GM19438 (cell line): ENCODE data around the gene ADK.
"Not testable (repeated sequence)": the region's sequence is repeated elsewhere in the genome, so short reads cannot be mapped to it uniquely, and the experiment has no call there.

Source experiments
- ATAC-seq: cut with Tn5 transposase; IDR thresholded peaks from one replicate; pipeline ENCODE4 v1.9.1; 2021; ENCODE audit warnings: low read depth; ENCODE audit not compliant: unreplicated experiment

ADK gene

DNA sequence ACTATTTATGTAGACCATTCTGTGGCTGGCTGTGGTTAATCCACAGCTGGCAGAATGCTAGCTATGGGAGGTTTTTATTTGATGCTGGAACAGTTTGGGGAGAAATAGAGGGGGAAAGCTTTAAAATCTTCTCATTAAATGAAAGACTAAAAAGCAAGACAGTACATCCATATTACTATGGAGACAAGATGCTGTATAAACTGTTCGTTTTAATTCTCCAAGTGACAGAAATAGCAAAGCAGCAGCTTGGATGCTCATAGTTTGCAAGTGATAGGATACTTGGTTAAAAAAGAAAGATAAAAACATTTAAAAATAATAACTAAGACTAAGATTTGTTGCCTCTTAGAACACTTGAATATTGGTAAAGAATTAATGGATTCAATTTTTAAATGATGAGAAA lies 370.5 kb downstream of the ADK start:
- ATAC-seq: no peak

DNA sequence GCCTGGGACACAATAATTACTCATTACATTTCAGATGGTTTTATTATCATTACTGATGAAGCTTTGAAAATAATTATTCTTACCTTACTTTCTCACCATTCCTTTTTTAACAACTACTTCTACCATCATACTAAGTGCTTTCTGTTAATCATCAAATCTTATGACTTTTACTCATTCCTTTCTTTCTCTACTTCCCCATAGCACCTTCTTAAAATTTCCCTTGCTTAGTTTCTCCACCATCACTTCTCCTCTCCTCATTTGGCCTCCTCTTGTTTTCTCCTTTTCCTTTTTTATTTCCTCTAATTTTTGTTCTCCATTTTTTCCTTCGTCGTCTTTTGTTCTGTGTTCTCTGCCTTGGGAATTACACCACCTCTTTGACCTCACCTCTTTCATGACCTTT lies 372.2 kb downstream of the ADK start:
- ATAC-seq: no peak

DNA sequence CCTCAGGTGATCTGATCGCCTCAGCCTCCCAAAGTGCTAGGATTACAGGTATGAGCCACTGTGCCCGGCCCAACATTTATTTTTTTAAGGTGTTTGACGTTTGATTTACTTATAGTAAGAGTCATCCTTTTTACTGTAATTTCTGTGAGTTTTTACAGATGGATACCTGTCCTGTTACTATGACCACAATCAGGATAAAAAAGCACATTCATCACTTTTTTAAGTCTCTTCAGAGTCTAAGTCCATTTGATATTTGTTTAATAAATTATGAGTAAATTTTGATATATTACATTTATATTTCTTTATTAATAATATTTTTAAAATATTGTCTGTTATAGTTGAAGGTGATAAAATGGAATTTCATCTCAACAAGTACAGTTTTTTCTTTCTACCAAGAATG lies 374.9 kb downstream of the ADK start:
- no peak for ATAC-seq

DNA sequence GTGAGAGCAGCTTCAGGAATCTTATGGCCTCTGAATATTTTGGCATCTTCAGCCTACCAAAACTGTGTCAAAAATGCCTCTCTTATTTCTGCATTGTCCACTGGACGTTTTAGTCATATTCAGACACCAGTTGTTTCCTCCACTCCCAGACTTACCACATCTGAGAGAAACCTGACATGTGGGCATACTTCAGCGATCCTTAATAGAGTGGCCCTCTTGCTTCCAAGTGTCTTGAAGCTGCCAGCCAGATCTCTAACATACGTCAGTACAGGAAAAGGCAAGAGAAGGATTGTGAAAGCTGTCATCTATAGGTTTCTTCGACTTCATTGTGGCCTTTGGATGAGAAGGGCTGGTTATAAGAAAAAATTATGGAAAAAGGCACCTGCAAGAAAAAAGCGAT lies 376.6 kb downstream of the ADK start:
- not testable (repeated sequence) for ATAC-seq

DNA sequence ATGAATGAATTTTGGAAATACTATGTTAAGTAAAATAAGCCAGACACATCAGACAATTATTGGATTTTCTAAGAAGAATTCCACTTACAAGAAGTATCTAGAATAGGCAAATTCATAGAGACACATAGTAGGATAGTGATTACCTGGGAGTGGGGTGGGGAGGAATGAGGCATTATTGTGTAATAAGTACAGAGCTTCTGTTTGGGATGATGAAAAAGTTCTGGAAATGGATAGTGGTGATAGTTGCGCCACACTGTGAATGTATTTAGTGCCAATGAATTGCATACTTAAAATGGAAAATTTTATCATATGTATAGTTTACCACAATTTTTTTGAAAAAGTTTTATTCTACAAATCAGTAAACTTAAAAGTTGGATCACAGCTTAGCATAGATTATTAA lies 378.2 kb downstream of the ADK start:
- no peak for ATAC-seq

DNA sequence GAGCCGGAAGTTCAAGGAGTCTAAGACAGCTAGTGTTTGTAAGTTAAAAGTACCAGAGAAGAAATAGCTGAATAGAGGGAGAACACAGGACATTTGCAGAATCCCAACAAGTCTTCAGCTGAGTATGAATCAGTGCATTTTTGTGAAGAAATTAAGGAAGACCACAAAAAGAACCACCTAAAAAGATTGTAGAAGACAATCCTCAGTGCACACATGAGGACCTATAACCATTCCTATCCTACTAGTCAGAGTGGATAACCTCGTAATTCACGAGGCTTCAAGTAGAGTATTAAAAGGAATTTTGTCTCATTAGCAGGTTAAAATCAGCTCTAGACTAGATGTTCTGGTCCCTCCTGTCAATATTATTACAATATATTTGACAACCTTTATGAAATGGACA lies 380.0 kb downstream of the ADK start:
- no peak for ATAC-seq

DNA sequence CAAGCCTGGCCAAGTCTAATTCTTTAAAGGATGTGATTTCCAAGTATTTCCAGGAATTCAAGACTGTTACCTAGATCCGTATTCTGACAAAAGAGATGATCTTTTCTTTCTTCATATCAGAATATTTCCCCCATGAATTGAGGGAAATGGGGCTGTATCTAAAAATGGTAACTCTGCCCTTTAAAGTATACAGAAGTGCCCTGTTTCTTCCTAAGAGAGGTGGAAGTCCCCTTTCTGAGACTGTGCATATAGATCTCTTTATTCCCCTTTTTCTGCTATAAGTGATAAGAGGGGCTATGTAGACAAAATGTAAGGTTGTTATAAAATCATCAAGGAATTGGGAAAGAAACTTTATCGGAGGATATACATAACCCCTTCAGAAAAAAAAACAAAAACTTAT lies 388.3 kb downstream of the ADK start:
- no peak for ATAC-seq

DNA sequence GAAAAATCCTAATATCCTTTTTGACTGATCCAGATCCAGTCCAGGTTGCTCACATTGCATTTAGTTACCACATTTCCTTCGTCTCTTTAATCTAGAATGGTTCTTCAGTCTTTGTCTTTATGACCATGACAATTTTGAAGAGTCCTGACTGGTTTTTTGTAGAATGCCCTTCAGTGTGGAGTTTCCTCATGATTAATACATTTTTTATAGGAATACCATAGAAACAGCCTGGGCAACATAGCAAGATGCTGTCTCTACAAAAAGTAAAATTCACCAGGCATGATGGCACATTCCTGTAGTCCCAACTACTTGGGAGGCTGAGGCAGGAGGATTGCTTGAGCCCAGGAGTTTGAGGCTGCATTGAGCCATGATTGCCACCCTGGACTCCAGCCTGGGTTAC lies 390.4 kb downstream of the ADK start:
- no peak for ATAC-seq

DNA sequence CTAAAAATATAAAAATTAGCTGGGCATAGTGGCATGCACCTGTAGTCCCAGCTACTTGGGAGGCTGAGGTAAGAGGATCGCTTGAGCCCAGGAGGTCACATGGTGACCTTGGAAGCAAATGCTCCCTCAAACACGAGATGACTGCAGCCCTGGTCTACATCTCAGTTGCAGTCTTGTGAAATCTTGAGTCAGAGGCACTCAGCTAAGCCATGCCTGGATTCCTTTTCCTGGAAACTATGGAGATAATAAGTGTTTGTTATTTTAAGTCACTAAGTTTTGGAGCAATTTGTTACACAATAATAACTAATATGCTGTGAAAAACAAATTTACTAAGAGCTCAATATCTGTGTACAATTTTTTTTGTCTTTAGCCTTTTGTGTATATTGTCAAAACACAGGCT lies 391.1 kb downstream of the ADK start:
- no peak for ATAC-seq

DNA sequence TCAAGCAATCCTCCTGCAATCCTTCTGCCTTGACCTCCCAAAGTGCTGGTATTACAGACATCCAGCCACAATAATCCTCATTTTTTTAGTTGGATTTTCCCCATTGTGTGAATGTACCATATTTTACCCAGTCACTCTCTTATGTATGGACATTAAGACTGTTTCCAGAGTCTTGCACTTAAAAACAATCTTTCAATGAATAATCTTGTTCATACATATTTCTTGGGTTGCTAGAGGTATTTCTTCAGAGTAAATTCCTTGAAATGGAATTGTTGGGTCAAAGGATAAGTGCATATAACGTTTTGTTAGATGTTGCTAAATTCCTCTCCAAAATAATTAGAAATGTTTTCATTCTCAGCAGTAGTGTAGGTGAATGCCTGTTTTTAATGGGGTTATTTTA lies 392.3 kb downstream of the ADK start:
- no peak for ATAC-seq

DNA sequence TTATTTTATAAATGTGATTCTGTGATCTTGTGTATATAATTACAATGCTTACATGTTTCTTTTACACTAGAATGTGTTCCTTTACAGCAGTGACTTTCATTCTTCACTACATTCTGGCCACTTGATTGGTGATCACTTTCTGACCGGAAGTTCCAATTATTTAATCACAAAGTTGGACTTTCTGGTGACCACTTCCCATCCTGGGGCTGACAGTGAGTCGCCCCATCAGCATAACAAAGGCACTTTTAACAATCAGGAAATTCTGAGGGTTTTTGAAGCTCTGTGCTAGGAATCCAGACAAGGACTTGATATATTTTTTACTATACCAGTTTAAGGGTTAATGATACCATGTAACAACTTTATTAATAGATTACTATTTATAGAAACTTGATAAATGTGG lies 393.1 kb downstream of the ADK start:
- ATAC-seq: no peak

DNA sequence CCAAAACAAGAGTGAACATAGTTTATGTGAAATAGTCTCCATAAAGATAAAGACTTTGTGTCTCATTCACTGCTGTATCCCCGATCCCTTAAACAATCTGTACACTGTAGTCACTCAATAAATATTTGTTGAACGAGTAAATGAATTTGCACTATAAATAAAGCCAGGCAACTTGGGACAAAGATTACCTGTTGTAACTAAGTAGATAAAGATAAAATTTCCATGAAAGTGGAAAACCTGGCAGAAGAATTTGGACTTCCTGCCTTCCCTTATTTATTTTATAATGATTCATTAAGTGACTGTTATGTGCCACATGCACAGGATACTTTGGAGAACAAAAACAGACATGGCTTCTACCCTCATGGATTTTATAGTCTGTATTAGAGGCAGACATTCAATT lies 397.7 kb downstream of the ADK start:
- ATAC-seq: no peak

DNA sequence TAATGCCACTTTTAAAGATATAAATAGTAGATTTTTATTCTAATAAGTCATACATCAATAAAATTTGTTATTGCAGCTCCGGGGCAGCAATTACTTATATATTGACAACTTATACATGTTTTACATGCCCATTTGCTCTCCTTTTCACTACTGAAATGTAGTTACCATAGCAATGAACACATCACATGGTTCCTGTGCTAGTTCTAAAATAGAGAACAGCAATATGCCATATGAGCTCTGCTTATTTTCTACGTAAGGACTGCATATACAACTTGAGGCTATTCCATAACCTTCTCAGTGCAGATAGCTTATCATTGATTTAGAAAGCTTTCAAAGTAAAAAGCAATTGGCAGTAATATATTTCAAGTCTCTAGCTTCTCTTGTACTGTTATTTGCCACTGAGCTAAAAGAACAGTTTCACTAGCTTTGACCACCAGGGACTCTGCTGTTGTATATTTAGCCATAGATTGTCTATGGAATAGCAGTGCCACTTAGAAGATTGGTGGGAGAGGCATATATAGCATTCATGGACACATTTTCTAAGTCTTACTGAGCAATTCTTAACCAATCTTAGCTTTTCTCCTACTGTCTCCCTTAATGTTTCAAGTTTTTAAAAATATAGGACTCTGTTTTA lies 405.2 kb downstream of the ADK start:
- no peak for ATAC-seq

DNA sequence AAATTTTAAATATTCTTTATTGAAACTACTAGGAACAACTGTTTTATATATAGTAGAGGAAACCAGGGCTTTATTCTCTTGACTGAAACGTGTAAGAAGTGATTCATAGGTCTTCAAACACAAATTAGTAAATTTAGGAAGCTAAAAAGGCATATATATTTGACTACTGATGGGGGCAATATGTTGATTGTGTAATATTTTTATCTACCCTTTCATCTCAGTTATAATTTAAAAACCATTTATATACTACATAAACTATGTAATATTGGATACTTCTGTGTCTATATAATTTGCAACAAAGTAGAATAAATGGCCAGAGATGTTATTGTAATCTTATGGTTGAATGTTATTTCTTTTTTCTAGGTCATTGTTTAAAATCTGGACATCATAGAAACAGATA lies 406.1 kb downstream of the ADK start:
- no peak for ATAC-seq

DNA sequence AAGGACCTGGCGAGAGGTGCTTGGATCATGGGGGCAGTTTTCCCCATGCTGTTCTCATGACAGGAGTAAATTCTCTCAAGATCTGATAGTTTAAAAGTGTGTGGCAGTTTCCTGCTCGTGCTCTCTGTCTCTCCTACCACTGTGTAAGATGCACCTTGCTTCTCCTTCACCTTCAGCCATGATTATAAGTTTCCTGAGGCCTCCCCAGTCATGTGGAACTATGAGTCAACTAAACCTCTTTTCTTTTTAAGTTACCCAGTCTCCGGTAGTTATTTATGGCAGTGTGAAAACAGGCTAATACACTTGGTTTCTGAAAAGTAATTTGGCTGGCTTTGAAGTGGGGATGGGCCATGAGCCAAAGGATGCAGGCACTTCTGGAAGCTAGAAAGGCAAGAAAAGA lies 407.4 kb downstream of the ADK start:
- ATAC-seq: no peak

DNA sequence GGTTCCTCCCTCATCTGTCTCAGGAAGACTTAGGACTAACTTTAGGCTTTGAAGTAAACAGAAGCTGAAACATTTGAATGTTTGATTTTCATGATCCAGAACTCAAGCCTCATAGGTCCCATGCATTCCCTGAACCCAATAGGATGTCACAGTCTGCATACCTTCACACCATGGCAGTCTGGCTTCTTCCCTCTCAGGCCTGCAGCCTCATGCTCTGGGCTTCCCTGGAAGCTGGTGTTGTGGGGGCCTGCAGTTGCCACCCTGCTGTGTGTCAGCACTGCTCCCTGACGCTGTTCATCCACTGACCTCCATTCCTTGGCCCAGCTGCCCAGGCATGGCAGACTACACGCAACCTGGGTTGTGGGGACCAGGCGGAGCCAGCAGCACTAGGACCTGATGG lies 407.9 kb downstream of the ADK start:
- no peak for ATAC-seq

DNA sequence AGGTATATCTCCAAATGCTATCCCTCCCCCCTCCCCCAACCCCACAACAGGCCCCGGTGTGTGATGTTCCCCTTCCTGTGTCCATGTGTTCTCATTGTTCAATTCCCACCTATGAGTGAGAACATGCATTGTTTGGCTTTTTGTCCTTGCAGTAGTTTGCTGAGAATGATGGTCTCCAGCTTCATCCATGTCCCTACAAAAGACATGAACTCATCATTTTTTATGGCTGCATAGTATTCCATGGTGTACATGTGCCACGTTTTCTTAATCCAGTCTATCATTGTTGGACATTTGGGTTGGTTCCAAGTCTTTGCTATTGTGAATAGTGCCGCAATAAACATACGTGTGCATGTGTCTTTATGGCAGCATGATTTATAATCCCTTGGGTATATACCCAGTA lies 417.9 kb downstream of the ADK start:
- ATAC-seq: not testable (repeated sequence)

DNA sequence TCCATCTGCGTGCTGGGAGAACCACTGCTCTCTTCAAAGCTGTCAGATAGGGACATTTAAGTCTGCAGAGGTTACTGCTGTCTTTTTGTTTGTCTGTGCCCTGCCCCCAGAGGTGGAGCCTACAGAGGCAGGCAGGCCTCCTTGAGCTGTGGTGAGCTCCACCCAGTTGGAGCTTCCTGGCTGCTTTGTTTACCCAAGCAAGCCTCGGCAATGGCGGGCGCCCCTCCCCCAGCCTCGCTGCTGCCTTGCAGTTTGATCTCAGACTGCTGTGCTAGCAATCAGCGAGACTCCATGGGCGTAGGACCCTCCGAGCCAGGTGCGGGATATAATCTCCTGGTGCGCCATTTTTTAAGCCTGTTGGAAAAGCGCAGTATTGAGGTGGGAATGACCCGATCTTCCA lies 422.5 kb downstream of the ADK start:
- not testable (repeated sequence) for ATAC-seq

DNA sequence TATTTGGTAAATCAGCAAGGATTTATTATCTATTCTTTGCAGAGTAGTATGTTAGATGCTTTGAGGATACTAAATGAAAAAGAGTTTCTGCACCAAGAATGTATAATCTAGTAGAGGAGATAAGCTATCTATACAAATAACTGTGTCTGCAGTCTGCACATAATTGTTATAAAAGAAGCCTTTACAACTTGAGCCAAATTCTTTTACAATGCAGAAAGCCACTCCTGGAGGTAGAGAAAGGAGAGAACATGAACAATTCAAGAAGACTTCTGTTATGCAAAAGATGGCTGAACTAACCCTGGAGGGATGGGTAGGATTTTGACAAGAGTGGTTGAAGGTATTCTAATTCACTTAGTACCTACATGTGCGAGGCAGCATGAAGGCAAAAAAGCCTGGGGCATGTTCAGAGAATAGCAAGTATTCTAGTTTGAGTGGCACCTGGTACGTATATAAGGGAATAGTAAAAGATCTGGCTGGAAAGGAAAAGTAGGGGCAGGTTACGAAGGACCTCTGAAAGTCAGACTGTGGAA lies 424.2 kb downstream of the ADK start:
- no peak for ATAC-seq

DNA sequence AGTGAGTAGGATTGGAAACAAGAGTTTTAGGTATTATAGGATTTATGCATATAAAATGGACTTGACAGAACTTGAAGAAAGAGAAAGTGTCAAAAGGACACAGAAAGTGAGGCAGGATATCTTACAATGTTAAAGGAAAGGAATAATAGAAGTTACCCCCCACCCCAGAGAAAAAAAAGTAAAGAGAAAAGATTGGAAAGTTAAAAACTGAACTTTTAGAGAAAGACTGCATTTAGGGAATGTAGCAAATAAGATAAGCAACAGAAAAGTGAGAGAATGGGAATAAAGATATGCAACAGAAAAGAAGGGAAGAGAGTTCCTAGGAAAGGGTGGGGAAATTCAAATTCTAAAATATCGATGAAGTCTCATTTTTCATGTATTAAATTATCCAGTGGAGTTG lies 424.9 kb downstream of the ADK start:
- no peak for ATAC-seq

DNA sequence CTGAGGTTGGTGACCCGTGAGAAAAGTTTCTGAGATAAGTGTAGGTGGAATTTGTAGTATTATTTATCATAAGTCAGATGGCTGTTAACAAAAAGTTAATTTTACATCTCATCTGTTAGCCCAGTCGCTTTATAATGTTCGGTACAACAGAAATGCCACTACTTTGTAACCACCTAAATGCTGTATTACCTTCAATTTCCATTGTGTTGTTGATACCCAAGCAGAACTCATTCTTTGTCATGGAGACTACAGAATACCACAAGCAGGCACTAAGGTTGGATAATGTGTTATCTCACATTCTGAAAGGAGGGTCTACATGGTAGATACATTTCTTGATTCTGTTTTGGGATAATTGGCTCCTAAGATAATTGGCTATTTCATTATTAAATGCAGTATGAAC lies 425.6 kb downstream of the ADK start:
- ATAC-seq: no peak

DNA sequence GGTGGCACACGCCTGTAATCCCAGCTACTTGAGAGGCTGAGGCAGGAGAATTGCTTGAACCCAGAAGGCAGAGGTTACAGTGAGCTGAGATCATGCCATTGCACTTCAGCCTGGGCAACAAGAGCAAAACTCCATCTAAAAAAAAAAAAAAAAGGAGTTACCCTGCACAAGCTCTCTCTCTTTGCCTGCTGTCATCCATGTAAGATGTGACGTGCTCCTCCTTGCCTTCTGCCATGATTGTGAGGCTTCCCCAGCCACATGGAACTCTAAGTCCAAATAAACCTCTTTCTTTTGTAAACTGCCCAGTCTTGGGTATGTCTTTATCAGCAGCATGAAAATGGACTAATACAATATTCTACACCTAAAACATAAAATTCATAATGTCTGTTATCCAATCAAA lies 429.4 kb downstream of the ADK start:
- ATAC-seq: not testable (repeated sequence)

DNA sequence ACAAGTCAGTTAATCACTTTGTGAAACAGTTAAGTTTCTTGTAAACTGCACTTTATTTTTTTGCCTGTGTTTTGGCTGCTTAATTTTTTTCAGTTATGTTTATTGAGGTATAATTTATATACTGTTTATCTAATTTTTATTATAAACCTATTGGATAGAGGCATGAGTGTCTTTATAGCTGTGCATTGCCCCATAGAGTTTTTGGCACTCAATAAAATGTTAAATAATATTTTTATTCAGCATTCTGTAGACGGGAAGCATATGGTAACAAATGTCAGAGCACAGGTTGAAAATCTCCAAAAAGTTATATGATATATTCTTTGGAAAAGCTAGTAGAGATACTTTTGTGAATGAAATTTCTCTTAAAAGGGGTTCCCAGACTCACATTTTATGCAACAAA lies 431.5 kb downstream of the ADK start:
- no peak for ATAC-seq
